ENCODE measurements around the gene PASK. TPM values are rescaled to one million over a fixed set of nuclear protein-coding genes. Genes with fewer than 3 reads are reported as not detected.
A peak's percentile ranks its signal among the peaks of the same experiment; 100 is the strongest.

The PASK gene
- total RNA-seq, 1 donor from 2014 or later: 2.2 TPM

GRCh38 chr2:241132538-241133435 lies 16.5 kb downstream of the PASK start:
- DNase-seq (ENCODE audit: low spot score): no peak

GRCh38 chr2:241131531-241131930 lies 17.7 kb downstream of the PASK start:
- intact Hi-C loops (cut with DNase I): no loop called here
- no peak for DNase-seq (ENCODE audit: low spot score)

More at GRCh38 chr2:241132538-241133435, 16.5 kb downstream of the PASK start:
- intact Hi-C loops (cut with DNase I): no loop called here

- DNase-seq (ENCODE audit: low spot score): no peak
- intact Hi-C loops (cut with DNase I): no loop called here
Measured at GRCh38 chr2:241130316-241130715, 19.0 kb downstream of the PASK start.

- intact Hi-C loops (cut with DNase I): no loop called here
- DNase-seq (ENCODE audit: low spot score): no peak
Measured at GRCh38 chr2:241129086-241129871, 20.0 kb downstream of the PASK start.

GRCh38 chr2:241128266-241128665 lies 21.0 kb downstream of the PASK start:
- no peak for DNase-seq (ENCODE audit: low spot score)
- intact Hi-C loops (cut with DNase I): no loop called here

GRCh38 chr2:241126771-241127202 lies 22.5 kb downstream of the PASK start:
- peak; percentile 39 for DNase-seq (ENCODE audit: low spot score)
- intact Hi-C loops (cut with DNase I): no loop called here

GRCh38 chr2:241126201-241126611 lies 23.1 kb downstream of the PASK start:
- intact Hi-C loops (cut with DNase I): no loop called here
- DNase-seq (ENCODE audit: low spot score): peak; percentile 69

GRCh38 chr2:241125626-241126025 lies 23.6 kb downstream of the PASK start:
- no peak for DNase-seq (ENCODE audit: low spot score)
- intact Hi-C loops (cut with DNase I): no loop called here

- peak; percentile 53 for DNase-seq (ENCODE audit: low spot score)
- intact Hi-C loops (cut with DNase I): no loop called here
Measured at GRCh38 chr2:241123816-241124536, 25.3 kb downstream of the PASK start.

GRCh38 chr2:241122376-241123002 lies 26.8 kb downstream of the PASK start:
- intact Hi-C loops (cut with DNase I): no loop called here
- DNase-seq (ENCODE audit: low spot score): peak; percentile 57

GRCh38 chr2:241121008-241121407 lies 28.3 kb downstream of the PASK start:
- intact Hi-C loops (cut with DNase I): no loop called here
- no peak for DNase-seq (ENCODE audit: low spot score)

GRCh38 chr2:241120440-241120839 lies 28.8 kb downstream of the PASK start:
- intact Hi-C loops (cut with DNase I): no loop called here
- no peak for DNase-seq (ENCODE audit: low spot score)

GRCh38 chr2:241118737-241119505 lies 30.4 kb downstream of the PASK start:
- intact Hi-C loops (cut with DNase I): no loop called here
- DNase-seq (ENCODE audit: low spot score): no peak

GRCh38 chr2:241116606-241117560 lies 32.4 kb downstream of the PASK start:
- no peak for DNase-seq (ENCODE audit: low spot score)
- intact Hi-C loops (cut with DNase I): no loop called here

GRCh38 chr2:241115361-241115760 lies 33.9 kb downstream of the PASK start:
- no peak for DNase-seq (ENCODE audit: low spot score)
- intact Hi-C loops (cut with DNase I): no loop called here

- intact Hi-C loops (cut with DNase I): no loop called here
- no peak for DNase-seq (ENCODE audit: low spot score)
Measured at GRCh38 chr2:241114836-241115235, 34.4 kb downstream of the PASK start.

- no peak for DNase-seq (ENCODE audit: low spot score)
- intact Hi-C loops (cut with DNase I): no loop called here
Measured at GRCh38 chr2:241112592-241112991, 36.7 kb downstream of the PASK start.

GRCh38 chr2:241112046-241112445 lies 37.2 kb downstream of the PASK start:
- intact Hi-C loops (cut with DNase I): no loop called here
- no peak for DNase-seq (ENCODE audit: low spot score)
